Jurkat, Clone E6-1 (cell line): ENCODE data around the gene CPM.
A peak's percentile ranks its signal among the peaks of the same experiment; 100 is the strongest.
"Not testable (repeated sequence)": the region's sequence is repeated elsewhere in the genome, so short reads cannot be mapped to it uniquely, and the experiment has no call there.

Experiments
- DNase-seq: peaks from one replicate; pipeline ENCODE4 v3.0.0-alpha.2; 2011; ENCODE audit warnings: low read depth, low spot score
- H3K4me3 ChIP-seq: 2 replicates; pipeline ENCODE4 v1.5.1; 2011; ENCODE audit warnings: mild to moderate bottlenecking, low read length, control low read depth, moderate library complexity

The CPM gene

GRCh38 chr12:68865399-68866164 is 67.4 kb downstream of the CPM start:
- DNase-seq: no peak
- H3K4me3 ChIP-seq: no peak overlapping the region

- no peak for DNase-seq
- no peak overlapping the region for H3K4me3 ChIP-seq
Observed at GRCh38 chr12:68864604-68865003, 68.4 kb downstream of the CPM start.

GRCh38 chr12:68863886-68864454 is 69.0 kb downstream of the CPM start:
- peak; percentile 36 for DNase-seq
- H3K4me3 ChIP-seq: not testable (repeated sequence)

GRCh38 chr12:68863109-68863770 is 69.7 kb downstream of the CPM start:
- H3K4me3 ChIP-seq: no peak overlapping the region
- no peak for DNase-seq

- DNase-seq: no peak
- H3K4me3 ChIP-seq: no peak overlapping the region
Observed at GRCh38 chr12:68861890-68862289, 71.1 kb downstream of the CPM start.

GRCh38 chr12:68856510-68856909 is 76.5 kb downstream of the CPM start:
- no peak for DNase-seq
- no peak overlapping the region for H3K4me3 ChIP-seq

- no peak for DNase-seq
- H3K4me3 ChIP-seq: no peak overlapping the region
Observed at GRCh38 chr12:68855771-68856170, 77.2 kb downstream of the CPM start.

GRCh38 chr12:68855111-68855510 is 77.9 kb downstream of the CPM start:
- no peak for DNase-seq
- H3K4me3 ChIP-seq: no peak overlapping the region

- DNase-seq: no peak
- no peak overlapping the region for H3K4me3 ChIP-seq
Observed at GRCh38 chr12:68854554-68854953, 78.4 kb downstream of the CPM start.

- DNase-seq: no peak
- H3K4me3 ChIP-seq: no peak overlapping the region
Observed at GRCh38 chr12:68854078-68854468, 78.9 kb downstream of the CPM start.

- DNase-seq: no peak
- H3K4me3 ChIP-seq: no peak overlapping the region
Observed at GRCh38 chr12:68853396-68854077, 79.4 kb downstream of the CPM start.

GRCh38 chr12:68851592-68852306 is 81.2 kb downstream of the CPM start:
- H3K4me3 ChIP-seq: no peak overlapping the region

GRCh38 chr12:68850390-68850789 is 82.6 kb downstream of the CPM start:
- DNase-seq: no peak
- no peak overlapping the region for H3K4me3 ChIP-seq

More at GRCh38 chr12:68851592-68852306, 81.2 kb downstream of the CPM start:
- DNase-seq: no peak

GRCh38 chr12:68846811-68847210 is 86.2 kb downstream of the CPM start:
- no peak for DNase-seq
- H3K4me3 ChIP-seq: no peak overlapping the region

GRCh38 chr12:68844788-68845695 is 87.9 kb downstream of the CPM start:
- no peak overlapping the region for H3K4me3 ChIP-seq
- DNase-seq: no peak

- no peak for DNase-seq
Observed at GRCh38 chr12:68844318-68844745, 88.6 kb downstream of the CPM start.

GRCh38 chr12:68842784-68843567 is 90.0 kb downstream of the CPM start:
- DNase-seq: no peak
- H3K4me3 ChIP-seq: no peak overlapping the region

More at GRCh38 chr12:68844318-68844745, 88.6 kb downstream of the CPM start:
- H3K4me3 ChIP-seq: no peak overlapping the region
